Inferior parietal cortex (tissue), 1 donor: ENCODE measurements around the gene NTN1.
"Not testable (repeated sequence)": the region's sequence is repeated elsewhere in the genome, so short reads cannot be mapped to it uniquely, and the experiment has no call there.

Experiments used
- DNase-seq: peaks from one replicate; pipeline ENCODE4 v3.0.0-alpha.2; 2016; ENCODE audit errors: extremely low spot score

NTN1 gene

DNA sequence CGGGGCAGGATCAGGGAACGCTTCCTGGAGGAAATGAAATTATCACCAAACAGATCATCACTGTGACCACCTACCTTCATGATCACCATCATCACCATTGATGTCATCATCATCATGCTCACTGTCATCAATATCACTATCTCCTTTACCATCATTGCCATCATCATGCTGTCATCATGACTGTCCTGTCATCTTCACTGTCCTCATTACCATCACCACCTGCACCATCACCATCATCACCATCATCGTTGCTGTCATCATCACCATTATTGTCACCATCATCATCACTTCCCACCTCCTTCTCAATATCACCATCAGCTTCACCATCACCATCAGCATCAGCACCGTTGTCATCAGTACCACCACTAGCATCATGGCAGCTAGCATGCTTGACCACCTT is 65.3 kb downstream of the NTN1 start:
- DNase-seq, result no peak

DNA sequence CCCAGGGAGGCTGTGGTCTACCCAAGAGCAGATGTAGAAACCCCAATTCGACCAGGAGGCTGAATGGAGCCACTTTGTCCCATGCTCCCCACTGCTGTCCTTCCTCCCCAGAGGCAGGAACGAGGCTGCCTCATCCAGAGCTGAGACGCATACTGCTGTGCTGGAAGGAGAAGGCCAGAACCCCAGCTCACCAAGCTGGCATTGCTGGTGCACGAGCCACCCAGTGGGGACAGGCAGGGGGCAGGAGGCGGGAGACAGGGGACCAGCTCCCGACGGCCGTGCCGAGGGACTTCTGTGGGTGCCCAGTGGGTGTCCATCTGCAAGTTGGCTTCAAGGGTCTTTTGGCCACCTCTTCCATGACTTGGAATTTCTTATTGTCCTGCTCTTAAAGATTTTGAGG is 66.6 kb downstream of the NTN1 start:
- no peak for DNase-seq

DNA sequence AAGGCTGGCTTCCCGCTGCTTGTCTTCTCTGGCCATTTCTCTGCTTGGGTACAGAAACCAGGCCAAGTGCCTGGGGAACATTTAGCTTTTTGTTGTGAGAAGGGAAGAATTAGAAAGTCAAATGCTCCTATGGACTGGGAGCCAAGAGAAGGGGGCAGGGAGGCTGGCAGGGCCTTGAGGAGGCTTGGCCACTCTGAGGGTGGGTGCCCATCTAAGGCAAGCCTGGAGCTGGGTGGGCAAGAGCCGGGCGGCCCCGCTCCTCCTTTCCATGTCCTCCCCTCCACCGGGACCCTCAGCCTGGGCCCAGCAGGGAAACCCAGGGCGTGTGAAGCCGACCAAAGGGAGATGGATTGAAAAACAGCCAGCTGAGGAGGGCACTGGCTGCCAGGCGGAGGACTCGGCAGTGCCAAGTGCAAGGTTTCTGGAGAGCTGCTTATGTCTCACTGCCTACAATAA is 69.4 kb downstream of the NTN1 start:
- DNase-seq, result no peak

DNA sequence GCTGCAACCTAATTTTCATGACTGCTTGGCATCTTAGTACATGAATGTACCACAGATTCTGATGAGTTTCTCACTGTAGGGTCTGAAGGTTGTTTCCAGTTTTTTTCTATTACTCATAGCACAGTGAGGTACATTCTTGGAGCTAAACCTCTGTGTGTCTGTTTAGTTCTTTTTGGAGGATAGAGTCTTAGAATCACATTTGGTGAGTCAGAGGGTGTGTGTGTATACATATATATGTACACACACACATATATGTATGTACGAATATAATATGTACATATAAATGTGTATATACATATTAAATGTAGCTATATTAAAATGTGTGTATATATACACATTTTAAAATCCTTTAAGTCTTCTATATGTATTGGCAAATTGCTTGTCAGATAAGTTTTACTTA is 72.9 kb downstream of the NTN1 start:
- DNase-seq, result no peak

DNA sequence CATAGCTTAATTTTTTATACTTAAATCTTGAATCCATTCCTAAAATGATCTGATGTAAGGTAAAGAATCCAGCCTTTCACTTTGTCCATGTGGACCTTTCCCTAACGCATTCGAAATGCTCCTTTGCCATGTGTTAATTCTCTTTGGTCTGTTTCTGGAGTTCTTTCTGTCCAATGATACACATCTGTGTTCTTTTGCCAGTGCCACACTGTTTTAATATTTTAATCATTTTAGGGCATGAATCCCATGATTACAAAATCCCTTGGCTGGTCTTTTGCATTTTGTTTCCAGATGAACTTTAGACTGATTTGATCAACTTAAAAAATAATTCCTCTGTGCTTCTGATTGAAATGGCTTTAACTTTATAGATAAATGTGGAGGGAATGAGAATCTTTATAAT is 74.1 kb downstream of the NTN1 start:
- DNase-seq, result no peak

DNA sequence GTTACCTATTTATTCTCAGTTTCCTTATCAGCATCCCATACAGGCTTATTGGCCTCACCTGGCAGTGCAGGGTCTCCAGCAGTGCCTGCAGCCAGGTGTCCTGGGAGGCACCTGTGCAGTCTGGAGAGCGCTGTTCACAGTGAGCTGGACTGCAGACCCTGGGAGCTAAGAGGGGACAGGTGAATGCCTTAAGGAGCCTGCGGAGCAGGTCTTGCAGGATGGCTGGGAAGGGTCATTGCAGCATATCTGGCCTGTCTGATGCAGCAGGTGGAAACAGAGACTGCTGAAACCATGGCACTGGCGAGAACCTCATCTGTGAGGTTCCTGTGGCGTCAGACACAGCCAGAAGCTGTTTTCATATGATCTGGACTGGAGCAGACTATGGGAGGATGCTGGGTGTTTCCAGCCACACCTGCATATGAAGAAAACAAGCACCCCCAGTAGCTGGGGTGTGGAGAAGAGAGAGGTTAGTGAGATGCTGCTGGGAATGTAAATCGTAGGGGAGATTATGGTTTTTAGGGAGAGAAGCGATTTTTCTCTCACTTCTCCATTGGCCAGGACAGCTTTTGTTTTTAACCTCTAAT is 77.0 kb downstream of the NTN1 start:
- DNase-seq, result no peak

DNA sequence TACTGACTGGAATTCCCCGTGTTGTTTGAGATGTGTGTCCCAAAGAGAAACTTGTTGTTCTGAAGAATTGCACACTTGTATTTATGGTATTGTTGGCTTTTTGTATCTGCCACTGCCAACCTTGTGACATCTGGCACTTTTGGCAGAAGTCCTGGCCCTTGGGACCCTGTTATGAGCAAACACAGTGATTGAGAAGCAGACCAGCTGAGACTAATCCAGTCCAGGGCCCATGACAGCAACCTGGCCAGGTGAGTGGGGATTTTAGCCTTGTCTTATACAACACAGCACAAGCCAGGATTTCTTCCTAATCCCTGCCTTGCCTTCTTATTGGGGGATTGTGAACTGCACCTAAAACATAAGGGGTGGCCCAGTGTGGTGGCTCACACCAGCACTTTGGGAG is 80.0 kb downstream of the NTN1 start:
- DNase-seq, result no peak

DNA sequence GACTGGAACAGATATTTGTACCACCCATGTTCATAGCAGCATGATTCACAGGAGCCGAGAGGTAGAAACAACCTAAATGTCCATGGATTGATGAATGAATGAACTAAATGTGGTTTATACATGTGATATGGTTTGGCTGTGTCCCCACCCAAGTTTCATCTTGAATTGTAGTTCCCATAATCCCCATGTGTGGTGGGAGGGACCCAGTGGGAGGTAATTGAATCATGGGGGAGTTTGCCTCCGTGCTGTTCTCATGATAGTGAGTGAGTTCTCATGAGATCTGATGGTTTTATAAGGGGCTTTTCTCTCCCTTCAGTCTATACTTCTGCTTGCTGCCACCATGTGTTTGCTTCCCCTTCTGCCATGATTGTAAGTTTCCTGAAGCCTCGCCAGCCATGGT is 81.9 kb downstream of the NTN1 start:
- not testable (repeated sequence) for DNase-seq

DNA sequence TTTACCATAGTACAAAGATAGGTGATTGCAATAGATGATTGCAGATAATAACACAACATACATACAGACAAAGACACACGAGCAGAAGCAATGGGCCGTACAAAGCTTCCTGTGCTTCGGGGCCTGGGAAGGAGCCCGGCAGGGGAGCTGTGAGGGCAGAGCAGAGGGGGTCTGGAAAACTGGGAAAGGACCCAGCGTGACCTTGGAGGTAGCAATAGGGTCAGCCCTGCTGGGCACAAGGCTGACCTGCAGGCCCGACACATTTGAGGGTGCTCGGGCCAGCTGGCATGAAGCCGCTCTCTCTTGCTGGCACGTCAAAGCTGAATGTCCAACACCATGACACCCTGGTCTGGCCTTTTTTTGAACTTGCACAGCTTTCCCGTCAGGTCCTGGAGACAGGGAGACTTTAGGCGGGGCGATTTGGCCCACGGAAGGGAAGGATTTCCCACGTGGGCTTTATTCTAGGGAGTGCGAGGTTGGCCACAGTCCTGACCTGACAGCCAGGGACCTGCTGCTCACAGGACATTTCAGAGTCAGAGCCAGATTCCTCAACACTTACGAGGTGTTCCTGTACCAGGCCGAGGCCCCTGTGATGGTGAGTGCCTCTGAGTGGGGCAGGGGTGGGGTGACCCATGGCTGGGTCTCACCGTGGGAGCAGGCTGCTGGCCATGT is 83.2 kb downstream of the NTN1 start:
- no peak for DNase-seq

DNA sequence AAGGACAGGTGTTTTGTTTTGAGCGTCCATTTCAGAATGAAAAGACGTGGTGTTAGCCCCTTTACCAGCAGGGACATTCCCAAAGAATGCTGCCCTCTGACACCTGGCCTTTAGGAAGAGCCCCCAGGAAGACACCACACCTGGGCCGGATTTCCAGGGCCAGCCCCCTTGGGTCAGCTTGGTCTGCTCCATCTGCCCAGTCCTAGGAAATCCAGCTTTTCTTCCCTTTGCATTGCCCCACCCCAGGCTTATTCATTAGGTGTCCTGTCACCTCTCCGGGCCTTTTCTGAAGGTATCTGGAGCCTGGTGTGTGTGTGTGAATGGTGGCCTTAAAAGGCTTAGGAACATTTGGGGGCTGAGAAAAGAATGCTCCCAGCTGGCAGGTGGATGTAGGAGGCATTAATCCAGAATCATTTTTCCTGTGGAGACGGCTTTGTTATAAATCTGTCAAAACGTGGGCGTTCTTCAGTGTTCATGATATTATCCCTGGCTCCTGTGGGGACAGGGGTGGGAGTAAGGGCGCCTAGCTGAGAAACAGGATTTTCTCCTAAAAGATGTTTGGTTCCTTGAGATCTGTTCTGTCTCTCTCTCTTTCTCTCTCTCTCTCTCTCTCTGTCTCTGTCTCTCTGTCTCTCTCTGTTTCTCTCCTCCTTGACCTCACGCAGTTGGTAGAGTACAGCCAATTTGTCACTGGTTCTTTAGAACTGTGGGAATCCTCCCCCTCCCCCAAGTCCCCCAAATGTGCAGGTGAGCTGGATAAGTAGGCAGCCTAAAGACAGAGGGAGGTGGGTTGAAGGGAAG is 84.0 kb downstream of the NTN1 start:
- DNase-seq, result no peak

DNA sequence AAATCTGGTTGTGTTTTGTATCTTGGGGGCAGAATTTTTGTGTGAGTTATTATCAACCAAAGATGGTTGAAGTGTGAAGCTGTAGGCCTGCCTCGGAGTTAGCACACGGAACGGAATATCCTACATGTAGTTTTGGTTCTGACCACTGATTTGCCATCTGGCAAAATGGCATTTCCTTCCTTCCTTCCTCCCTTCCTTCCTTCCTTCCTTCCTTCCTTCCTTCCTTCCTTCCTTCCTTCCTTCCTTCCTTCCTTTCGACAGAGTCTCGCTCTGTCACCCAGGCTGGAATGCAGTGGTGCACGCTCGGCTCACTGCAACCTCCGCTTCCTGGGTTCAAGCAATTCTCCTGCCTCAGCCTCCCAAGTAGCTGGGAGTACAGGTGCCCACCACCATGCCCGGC is 85.0 kb downstream of the NTN1 start:
- not testable (repeated sequence) for DNase-seq

DNA sequence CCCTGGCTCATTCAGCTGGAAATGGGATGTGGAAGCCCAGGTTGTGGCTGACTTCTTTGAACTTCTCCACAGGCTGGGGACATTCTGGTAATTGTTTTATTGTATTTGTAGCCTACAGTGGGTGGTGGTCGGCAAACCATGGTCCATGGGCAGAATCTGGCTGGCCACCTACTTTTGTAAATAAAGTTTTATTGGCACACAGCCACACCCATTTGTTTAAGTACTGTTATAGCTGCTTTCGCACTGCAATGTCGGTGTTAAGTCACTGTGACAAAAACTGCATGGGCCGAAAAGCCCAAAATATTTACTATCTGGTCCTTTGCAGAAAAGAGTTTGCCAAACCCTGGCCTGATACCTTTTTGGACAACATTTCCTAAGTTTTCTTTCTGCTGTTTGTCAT is 86.2 kb downstream of the NTN1 start:
- no peak for DNase-seq

DNA sequence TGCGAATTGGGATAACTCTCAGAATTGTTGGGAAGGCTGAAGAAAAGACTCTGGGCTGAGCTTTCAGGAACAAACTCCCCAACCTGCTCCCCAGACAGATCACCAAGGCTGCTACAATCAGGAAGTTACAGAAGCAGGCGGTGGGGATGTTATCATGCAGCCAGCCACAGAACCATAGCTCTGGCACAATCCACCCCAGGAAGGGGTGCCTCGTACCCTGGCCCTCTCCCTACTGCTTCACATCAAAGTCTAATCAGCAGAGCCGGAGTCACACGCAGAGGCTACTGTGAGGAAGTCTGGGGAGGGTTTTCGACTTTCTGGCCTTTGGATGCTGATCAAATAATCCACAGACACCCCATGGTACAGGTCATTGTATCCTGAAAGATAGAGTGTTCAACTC is 86.8 kb downstream of the NTN1 start:
- no peak for DNase-seq

DNA sequence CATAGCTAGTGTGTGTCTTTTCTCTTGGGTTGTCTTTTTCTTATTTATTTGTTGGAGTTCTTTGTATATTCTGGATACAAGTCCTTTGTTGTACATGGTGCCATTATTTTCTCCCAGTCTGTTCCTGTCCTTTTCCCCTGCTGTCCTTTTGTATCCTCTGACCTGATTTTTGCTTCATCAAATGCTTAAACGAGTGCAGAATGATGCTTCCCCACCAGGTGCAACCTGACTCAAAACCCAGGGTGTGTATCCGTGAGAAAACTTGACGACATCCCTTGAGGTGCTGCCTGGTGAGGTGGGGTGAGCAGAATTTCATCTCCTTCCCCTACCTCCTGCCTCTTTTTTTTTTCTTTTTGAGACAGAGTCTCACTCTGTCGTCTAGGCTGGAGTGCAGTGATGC is 88.6 kb downstream of the NTN1 start:
- DNase-seq, result no peak

DNA sequence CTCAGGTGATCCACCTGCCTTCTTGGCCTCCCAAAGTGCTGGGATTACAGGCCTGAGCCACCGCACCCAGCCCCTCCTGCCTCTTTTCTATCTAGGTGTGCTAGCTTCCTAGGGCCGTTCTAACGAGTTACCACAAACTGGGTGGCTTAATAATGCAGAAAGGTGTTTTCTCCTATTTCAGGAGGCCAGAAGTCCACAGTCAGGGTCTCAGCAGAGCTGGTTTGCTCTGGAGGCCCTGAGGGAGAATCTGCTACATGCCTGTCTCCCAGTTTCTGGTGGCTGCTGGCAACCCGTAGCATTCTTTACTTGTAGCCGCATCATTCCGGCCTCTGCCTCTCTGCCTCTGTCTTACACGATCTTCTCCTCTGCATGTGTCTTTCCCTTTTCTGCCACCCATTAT is 89.2 kb downstream of the NTN1 start:
- DNase-seq, result no peak

DNA sequence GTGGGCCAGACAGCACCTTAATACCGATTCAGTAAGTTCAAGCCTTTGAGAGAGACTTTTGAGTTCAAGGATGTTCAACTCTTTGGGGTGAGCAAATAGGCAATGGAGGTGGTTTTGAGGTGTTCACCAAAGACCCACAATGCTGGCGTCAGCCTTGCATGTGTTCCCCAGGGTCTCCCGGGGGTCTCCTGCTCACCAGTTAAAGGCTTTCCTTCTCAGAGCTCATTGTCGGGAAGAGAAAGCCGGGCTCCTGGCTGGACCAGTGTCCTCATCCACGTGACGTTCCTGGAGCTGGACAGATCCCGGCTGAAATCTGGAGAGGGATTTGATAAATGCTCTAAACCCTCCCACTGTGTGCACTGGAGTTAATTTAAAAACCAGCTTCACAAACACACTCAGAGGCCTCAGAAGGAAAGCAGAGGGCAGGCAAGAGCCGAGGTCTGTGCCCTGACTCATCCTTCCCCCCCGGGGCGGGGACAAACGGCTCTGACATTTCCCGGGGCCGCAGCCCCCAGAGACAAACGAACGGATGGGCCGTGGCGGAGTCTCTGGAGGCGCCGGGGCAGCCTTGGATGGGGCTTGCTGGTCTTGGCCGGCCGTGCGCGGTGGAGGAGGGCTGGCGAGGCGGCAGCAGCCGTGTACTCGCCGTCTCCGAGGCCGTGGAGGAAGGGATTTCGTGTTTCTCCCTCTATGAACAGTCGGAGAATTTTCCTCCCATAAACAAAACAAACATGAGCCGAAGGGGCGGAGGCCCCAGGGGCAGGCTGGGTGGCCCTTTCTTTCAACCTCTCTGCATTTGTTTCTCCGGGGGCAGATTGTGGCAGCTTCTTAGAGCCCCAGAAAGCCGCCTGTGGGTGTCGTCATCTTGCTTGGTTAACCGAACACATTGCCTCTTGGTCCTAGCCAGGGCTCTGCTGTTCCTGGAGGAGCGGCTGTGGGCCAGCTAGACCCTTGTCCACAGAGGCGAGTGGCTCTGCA is 94.2 kb downstream of the NTN1 start:
- peak; percentile 15 for DNase-seq

DNA sequence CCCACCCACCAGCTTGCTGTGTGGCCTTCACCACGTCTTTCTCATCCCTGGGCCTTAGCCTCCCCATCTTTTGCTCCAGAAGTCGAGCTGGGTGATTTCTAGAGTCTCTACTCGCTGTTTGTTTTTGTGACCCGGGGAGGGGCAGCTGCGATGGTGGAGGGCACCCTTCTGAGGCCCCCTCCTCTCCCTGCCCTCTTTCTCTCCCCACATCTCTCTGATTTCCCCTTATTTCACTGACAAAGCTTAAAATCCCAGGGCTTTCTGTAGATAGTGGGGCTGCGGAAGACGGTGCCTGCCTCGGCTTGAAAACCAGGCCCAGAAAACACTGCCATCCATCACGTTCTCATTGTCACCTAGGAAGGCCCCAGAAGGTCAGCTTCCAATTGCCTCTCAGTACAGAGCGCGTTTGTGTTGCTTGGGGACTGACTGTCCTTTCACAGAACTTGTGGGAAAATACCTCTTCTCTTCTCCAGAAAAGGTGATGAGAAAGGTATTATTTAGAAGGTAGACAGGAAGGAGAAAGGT is 95.1 kb downstream of the NTN1 start:
- no peak for DNase-seq

DNA sequence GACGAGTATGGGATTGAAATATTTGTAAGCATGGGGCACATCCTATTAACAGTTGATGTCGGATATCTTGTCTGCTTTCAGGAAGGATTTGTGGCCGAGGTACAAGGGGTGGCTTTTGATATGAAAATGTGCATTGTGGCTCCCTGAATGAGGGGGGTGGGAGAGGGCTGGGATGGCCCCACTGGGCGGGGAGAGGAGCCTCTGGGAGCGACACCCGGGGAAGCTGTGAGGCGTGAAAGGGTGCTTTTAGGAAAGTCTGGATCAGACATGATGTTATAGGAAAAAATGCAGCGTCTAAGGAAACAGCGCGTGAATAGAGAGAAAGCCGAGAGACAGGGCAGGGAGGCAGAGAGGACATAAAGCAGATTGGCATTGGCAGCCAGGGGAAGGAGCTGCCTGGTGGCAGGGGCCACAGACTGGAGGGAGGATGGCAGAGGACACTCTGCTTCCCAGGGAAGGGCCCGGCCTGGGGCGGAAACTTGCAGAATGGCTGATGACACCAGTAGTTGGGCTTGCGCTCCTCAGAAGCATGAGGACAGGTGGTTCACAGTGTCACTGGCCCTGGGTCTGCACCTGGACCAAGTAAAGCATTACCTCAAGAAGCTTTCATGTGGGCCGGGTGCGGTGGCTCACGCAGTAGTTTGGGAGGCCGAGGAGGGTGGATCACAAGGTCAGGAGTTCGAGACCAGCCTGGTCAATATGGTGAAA is 95.7 kb downstream of the NTN1 start:
- DNase-seq, result no peak

DNA sequence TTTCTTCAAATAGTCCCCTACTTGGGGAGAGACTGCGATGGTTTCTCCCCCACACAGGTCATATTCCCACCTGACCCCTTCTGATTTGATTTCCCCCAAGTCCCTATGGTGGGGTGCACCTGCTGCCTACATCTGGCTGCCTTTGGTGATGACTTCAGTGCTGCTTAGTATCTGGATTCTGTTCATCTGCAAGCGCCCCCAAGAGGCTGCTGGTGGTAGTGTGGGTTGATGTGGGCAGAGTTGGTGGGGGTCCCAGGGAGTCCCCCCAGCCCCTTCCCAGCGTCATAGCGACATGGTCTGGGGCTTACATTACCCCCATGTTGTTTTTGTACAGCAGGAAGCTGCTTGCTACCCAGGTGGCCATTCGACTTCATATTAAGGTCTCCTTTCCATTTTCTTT is 99.2 kb downstream of the NTN1 start:
- DNase-seq, result no peak

DNA sequence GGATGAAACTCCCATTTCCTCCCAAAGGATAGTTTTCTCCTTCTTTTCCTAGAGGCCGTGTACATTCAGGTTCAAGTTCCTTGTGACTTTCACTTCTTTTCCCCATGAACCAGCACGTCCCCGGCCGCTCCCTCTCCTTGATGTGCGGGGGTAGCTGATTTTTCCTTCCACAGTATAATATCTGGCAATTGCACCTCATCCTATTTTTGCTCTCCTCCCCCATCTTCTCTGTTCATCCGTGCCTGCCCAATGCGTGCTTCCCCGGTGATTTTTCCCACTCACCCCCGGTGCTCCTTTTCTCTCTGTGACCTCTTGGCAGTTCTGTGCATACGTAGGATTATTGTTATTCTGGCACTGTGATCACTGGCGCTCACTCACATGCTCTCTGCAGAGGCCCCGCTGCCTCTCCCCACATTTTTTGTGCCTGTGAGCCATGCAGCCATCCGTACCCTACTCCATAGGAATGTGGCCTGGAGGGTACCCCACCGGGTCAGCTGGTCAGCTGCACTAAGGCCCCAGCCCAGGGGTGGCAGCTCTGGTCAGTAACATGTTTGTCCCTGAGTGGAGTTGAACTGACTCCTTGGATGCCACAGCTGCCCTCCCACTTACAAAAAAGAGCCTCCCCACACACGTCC is 100.0 kb downstream of the NTN1 start:
- DNase-seq, result no peak
